Chondrocyte (in vitro differentiated cells): ENCODE results near the gene SLC39A3. TPM values are rescaled to one million over a fixed set of nuclear protein-coding genes. Genes with fewer than 3 reads are reported as not detected.

ENCODE experiments used
- DNase-seq: peaks from one replicate; pipeline ENCODE4 v3.0.0; 2021; ENCODE audit warnings: mixed read lengths, low spot score
- H3K27ac Mint-ChIP-seq: one replicate; pipeline ENCODE4 v1.8.0; 2021; ENCODE audit warnings: mild to moderate bottlenecking, moderate library complexity, mixed read lengths; ENCODE audit not compliant: unreplicated experiment
- H3K27me3 Mint-ChIP-seq: 2 replicates; pipeline ENCODE4 v1.8.0; 2021; ENCODE audit warnings: low read depth, mixed read lengths
- H3K36me3 Mint-ChIP-seq: 2 replicates; pipeline ENCODE4 v1.8.0; 2021; ENCODE audit warnings: low read depth, mixed read lengths
- H3K4me1 Mint-ChIP-seq: 2 replicates; pipeline ENCODE4 v1.8.0; 2021; ENCODE audit warnings: low read depth, mild to moderate bottlenecking, mixed read lengths
- H3K4me3 Mint-ChIP-seq: one replicate; pipeline ENCODE4 v1.8.0; 2021; ENCODE audit warnings: mild to moderate bottlenecking, moderate library complexity, mixed read lengths; ENCODE audit not compliant: unreplicated experiment
- H3K9me3 Mint-ChIP-seq: 2 replicates; pipeline ENCODE4 v1.8.0; 2021; ENCODE audit warnings: low read depth, mixed read lengths
- total RNA-seq: library from RNA; stranded (reverse); gene quantifications from 3 replicates; pipeline ENCODE4 v1.2.1, GENCODE V29; 2021
- TF ChIP-seq, protein P1 (sequence below): fragments of 200-600 bp; sonication (generic); IDR thresholded peaks from 2 replicates; pipeline ENCODE4 v1.5.0; 2021; ENCODE audit warnings: antibody characterized with exemption, mild to moderate bottlenecking, moderate library complexity

SLC39A3 gene
- total RNA-seq, 1 donor from 2014 or later = 32.7 TPM

DNA sequence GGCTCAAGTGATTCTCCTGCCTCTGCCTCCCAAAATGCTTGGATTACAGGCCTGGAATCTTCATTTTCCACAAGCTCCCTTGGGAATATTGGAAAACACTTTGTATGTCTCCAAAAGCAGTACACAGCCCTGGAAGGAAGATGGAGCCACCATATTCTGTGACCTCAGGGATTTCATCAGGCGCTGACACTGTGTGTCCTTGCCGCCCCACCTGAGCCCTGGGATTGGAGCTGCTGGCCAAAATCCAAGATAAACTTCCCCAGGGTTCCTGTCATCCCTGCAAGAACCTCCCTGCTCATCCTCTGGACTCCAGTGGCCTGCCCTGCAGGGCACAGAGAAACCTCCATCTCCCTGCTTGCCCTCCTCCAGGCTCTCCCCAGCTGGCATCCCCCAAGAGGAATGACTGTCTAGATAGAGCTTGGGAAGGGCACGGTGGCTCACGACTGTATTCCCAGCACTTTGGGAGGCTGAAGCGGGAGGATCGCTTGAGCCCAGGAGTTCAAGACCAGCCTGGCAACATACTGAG, 36.1 kb downstream of the SLC39A3 start:
- H3K4me1 Mint-ChIP-seq = peaks cover 2% of the 10 kb centered on the region
- H3K27me3 Mint-ChIP-seq = peaks cover 4% of the 10 kb centered on the region
- H3K9me3 Mint-ChIP-seq = no peaks in the 10 kb centered on the region
- no peaks in the 10 kb centered on the region for H3K36me3 Mint-ChIP-seq
- no peak for DNase-seq
- TF ChIP-seq, protein P1, sequence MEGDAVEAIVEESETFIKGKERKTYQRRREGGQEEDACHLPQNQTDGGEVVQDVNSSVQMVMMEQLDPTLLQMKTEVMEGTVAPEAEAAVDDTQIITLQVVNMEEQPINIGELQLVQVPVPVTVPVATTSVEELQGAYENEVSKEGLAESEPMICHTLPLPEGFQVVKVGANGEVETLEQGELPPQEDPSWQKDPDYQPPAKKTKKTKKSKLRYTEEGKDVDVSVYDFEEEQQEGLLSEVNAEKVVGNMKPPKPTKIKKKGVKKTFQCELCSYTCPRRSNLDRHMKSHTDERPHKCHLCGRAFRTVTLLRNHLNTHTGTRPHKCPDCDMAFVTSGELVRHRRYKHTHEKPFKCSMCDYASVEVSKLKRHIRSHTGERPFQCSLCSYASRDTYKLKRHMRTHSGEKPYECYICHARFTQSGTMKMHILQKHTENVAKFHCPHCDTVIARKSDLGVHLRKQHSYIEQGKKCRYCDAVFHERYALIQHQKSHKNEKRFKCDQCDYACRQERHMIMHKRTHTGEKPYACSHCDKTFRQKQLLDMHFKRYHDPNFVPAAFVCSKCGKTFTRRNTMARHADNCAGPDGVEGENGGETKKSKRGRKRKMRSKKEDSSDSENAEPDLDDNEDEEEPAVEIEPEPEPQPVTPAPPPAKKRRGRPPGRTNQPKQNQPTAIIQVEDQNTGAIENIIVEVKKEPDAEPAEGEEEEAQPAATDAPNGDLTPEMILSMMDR = no peak
- H3K27ac Mint-ChIP-seq = no peak overlapping the region
- H3K4me3 Mint-ChIP-seq = no peak overlapping the region

DNA sequence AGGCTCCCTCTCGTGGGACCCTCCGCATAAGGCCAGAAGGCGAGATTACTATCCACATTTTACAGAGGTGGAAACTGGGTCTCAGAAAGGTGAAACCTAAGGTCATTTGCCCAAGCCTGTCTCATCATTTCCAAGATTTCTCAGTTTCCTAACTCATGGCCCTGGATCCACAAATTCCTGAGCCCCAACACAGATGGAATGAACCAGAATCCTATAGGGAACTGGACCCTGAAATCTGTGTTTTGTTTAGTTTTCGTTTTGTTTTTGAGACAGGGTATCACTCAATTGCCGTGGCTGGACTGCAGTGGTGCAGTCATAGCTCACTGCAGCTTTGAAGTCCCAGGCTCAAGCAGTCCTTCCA, 36.8 kb downstream of the SLC39A3 start:
- peaks cover 2% of the 10 kb centered on the region for H3K4me1 Mint-ChIP-seq
- DNase-seq = no peak
- H3K27me3 Mint-ChIP-seq = peaks cover 4% of the 10 kb centered on the region
- no peak overlapping the region for H3K27ac Mint-ChIP-seq
- no peaks in the 10 kb centered on the region for H3K36me3 Mint-ChIP-seq
- TF ChIP-seq, protein P1 = no peak
- no peaks in the 10 kb centered on the region for H3K9me3 Mint-ChIP-seq
- peak overlapping the region; percentile 65 for H3K4me3 Mint-ChIP-seq

DNA sequence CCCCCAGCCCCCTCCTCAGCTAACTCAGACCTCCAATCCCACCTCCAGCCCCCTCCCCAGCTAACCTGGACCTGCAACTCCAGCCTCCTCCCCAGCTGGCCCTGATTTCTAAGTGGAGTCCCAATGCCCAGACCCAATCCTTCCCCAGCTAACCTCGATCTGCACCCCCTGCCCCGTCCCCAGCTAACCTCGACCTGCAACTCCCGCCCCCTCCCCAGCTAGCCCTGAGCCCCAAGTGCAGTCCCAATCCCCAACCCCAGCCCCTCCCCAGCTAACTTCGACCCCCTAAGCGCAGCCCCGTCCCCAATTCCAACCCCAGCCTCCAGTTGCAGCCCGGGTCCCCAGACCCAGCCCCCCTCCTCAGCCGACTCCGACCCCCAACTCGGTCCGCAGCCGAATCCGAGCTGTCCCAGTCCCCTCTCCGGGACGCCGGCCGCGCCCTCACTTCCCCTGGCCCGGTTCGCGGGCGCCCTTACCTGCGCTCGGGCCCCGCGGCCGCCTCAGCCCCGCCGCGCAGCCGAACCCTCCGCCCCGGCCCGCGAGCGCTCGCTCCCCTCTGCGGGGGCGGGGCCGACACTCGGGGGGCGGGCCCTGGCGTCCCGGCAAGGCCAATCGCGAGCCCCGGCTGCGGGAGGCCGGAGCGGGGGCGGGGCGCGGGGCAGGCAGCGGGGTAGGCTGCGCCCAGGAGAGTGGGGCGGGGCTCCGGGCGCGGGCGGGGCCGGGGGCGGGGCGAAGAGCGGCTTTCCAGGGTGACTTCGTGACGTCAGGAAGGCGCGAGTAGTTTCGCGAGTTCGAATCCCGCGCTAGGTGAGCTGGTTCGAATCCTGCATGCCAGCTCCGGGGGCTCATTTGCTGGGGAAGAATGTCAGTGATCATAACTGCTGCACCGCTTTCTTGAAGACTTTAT, 37.4 kb downstream of the SLC39A3 start, which contains the start of gene GNG7:
TSS of gene GNG7 (minus strand) at position 525 of the 907 bp plus-strand sequence. CDS start 182,006 bp downstream, outside the sequence.
- no peak within 1 kb of the TSS for H3K27ac Mint-ChIP-seq

DNA sequence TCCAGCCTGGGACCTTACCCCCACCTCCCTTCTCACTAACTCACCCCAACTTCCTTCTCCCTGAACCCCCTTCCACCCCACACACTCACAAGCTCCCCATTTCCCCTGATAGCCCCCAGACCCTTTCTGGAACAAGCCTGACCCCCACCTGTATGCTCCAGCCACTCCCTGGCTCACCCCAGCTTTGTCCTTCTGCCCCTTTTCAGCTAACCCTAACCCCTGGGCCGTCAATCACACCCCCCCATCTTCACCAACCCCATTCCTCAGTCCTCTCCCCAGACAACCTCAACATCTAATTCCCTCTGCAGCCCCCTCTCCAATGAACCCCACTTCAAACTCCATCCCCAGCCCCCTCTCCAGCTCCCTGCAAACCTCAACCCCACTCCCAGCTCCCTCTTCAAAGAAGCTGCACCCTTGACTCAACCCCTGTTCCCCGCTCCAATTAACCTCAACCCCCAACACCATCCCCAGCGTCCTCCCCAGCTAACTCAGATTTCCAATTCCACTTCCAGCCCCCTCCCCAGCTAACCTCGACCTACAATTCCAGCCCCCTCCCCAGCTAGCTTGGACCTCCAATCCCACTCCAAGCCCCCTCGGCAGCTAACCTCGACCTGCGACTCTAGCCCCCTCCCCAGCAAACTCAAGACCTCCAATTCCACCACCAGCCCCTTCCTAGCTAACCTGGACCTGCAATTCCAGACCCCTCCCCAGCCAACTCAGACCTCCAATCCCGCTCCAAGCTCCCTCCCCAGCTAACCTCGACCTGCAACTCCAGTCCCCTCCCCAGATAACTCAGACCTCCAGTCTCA, 38.3 kb downstream of the SLC39A3 start:
- H3K27ac Mint-ChIP-seq = no peak overlapping the region
- TF ChIP-seq, protein P1 = no peak
- peaks cover 2% of the 10 kb centered on the region for H3K4me1 Mint-ChIP-seq
- no peaks in the 10 kb centered on the region for H3K9me3 Mint-ChIP-seq
- DNase-seq = no peak
- peaks cover 4% of the 10 kb centered on the region for H3K27me3 Mint-ChIP-seq
- peak overlapping the region; percentile 58 for H3K4me3 Mint-ChIP-seq
- H3K36me3 Mint-ChIP-seq = no peaks in the 10 kb centered on the region

More for the DNA sequence above, 37.4 kb downstream of the SLC39A3 start, which contains the start of gene GNG7:
- Mint-ChIP-seq H3K4me3 (peak within 1 kb of the TSS; percentile 65), H3K36me3 (no peaks in the 10 kb centered on the region), H3K4me1 (peaks cover 2% of the 10 kb centered on the region), H3K9me3 (no peaks in the 10 kb centered on the region), H3K27me3 (peaks cover 4% of the 10 kb centered on the region)
- TF ChIP-seq, protein P1 = no peak
- peak; percentile 94 for DNase-seq
